H9 (cell line): ENCODE measurements around the gene NTSR1. TPM values are rescaled to one million over a fixed set of nuclear protein-coding genes. Genes with fewer than 3 reads are reported as not detected.

Source experiments
- DNase-seq: peaks from one replicate; pipeline ENCODE4 v3.0.0-alpha.2; 2017
- H2AFZ ChIP-seq: one replicate; pipeline ENCODE4 v1.6.1; 2013; ENCODE audit warnings: mild to moderate bottlenecking, low read length, control low read depth, moderate library complexity
- H2AK5ac ChIP-seq: 2 replicates; pipeline ENCODE4 v1.6.1; 2013; ENCODE audit warnings: low read length, control low read depth, mixed read lengths; ENCODE audit not compliant: insufficient read length
- H2BK120ac ChIP-seq: one replicate; pipeline ENCODE4 v1.6.1; 2013; ENCODE audit warnings: low read depth, mild to moderate bottlenecking, low read length, control low read depth, inconsistent platforms; ENCODE audit not compliant: poor library complexity, severe bottlenecking
- H2BK12ac ChIP-seq: 2 replicates; pipeline ENCODE4 v1.6.1; 2013; ENCODE audit warnings: low read length, control low read depth, mixed read lengths, low read depth; ENCODE audit not compliant: insufficient read length
- H2BK15ac ChIP-seq: 2 replicates; pipeline ENCODE4 v1.6.1; 2013; ENCODE audit warnings: low read depth, low read length, control low read depth
- H2BK20ac ChIP-seq: one replicate; pipeline ENCODE4 v1.6.1; 2013; ENCODE audit warnings: low read depth, mild to moderate bottlenecking, low read length, control low read depth, inconsistent platforms; ENCODE audit not compliant: poor library complexity, severe bottlenecking
- H2BK5ac ChIP-seq: 2 replicates; pipeline ENCODE4 v1.6.1; 2013; ENCODE audit warnings: low read length, control low read depth, mixed read lengths; ENCODE audit not compliant: insufficient read length
- H3K14ac ChIP-seq: 2 replicates; pipeline ENCODE4 v1.6.1; 2013; ENCODE audit warnings: low read length, control low read depth; ENCODE audit not compliant: insufficient read depth
- H3K18ac ChIP-seq: 2 replicates; pipeline ENCODE4 v1.6.1; 2013; ENCODE audit warnings: low read depth, mild to moderate bottlenecking, mixed read lengths, low read length, control low read depth; ENCODE audit not compliant: insufficient read length
- H3K23ac ChIP-seq: 2 replicates; pipeline ENCODE4 v1.6.1; 2013; ENCODE audit warnings: low read length, control low read depth, mixed read lengths, low read depth; ENCODE audit not compliant: insufficient read length
- H3K23me2 ChIP-seq: 2 replicates; pipeline ENCODE4 v1.6.1; 2013; ENCODE audit warnings: low read depth, mild to moderate bottlenecking, mixed read lengths, low read length, control low read depth; ENCODE audit not compliant: insufficient read length, poor library complexity, severe bottlenecking
- H3K27ac ChIP-seq: 2 replicates; pipeline ENCODE4 v1.5.1; 2013; ENCODE audit warnings: low read length, control low read depth, mixed read lengths, low read depth; ENCODE audit not compliant: insufficient read length
- H3K27me3 ChIP-seq: 2 replicates; pipeline ENCODE4 v1.6.1; 2013; ENCODE audit warnings: low read length, control low read depth, inconsistent platforms; ENCODE audit not compliant: insufficient read depth
- H3K4ac ChIP-seq: 2 replicates; pipeline ENCODE4 v1.6.1; 2013; ENCODE audit warnings: low read depth, mild to moderate bottlenecking, control low read depth, inconsistent platforms, low read length, moderate library complexity
- H3K4me1 ChIP-seq: 2 replicates; pipeline ENCODE4 v1.6.1; 2013; ENCODE audit warnings: low read length, control low read depth, inconsistent platforms; ENCODE audit not compliant: insufficient read depth
- H3K4me2 ChIP-seq: 2 replicates; pipeline ENCODE4 v1.6.1; 2013; ENCODE audit warnings: low read length, control low read depth, mixed read lengths; ENCODE audit not compliant: insufficient read length, insufficient read depth
- H3K56ac ChIP-seq: 2 replicates; pipeline ENCODE4 v1.6.1; 2013; ENCODE audit warnings: low read depth, mild to moderate bottlenecking, mixed read lengths, low read length, control low read depth; ENCODE audit not compliant: insufficient read length
- H3K79me1 ChIP-seq: 2 replicates; pipeline ENCODE4 v1.6.1; 2013; ENCODE audit warnings: low read depth, mild to moderate bottlenecking, moderate library complexity, low read length, control low read depth, inconsistent platforms; ENCODE audit not compliant: insufficient read depth, poor library complexity, severe bottlenecking
- H3K79me2 ChIP-seq: 2 replicates; pipeline ENCODE4 v1.6.1; 2013; ENCODE audit warnings: low read length, control low read depth, inconsistent platforms; ENCODE audit not compliant: insufficient read depth
- H3K9ac ChIP-seq: 2 replicates; pipeline ENCODE4 v1.6.1; 2013; ENCODE audit warnings: low read length, control low read depth, mixed read lengths; ENCODE audit not compliant: insufficient read length; ENCODE audit errors: extremely low read depth
- H3K9me3 ChIP-seq: one replicate; pipeline ENCODE4 v1.6.1; 2013; ENCODE audit warnings: low read depth, low read length, inconsistent platforms; ENCODE audit not compliant: control insufficient read depth
- H3T11ph ChIP-seq: one replicate; pipeline ENCODE4 v1.6.1; 2013; ENCODE audit warnings: mild to moderate bottlenecking, low read length, control low read depth, inconsistent platforms
- H4K20me1 ChIP-seq: one replicate; pipeline ENCODE4 v1.6.1; 2013; ENCODE audit not compliant: control insufficient read depth, insufficient read length, insufficient read depth
- H4K5ac ChIP-seq: 2 replicates; pipeline ENCODE4 v1.6.1; 2013; ENCODE audit warnings: low read depth, mild to moderate bottlenecking, mixed read lengths, low read length, control low read depth; ENCODE audit not compliant: insufficient read length
- H4K8ac ChIP-seq: replicated peaks from 2 replicates; pipeline ENCODE4 v1.6.1; 2013; ENCODE audit warnings: low read length, control low read depth, mixed read lengths, low read depth; ENCODE audit not compliant: insufficient read length
- H4K91ac ChIP-seq: 2 replicates; pipeline ENCODE4 v1.6.1; 2013; ENCODE audit warnings: low read depth, mild to moderate bottlenecking, moderate library complexity, mixed read lengths, low read length, control low read depth; ENCODE audit not compliant: insufficient read length
- H3K27ac Mint-ChIP-seq, 3 experiments: 2 replicates in 2 of 3; 3 replicates in 1 of 3; pipeline ENCODE4 v1.8.0; 2020 to 2021; ENCODE audit warnings: mixed read lengths in 3 of 3, mild to moderate bottlenecking in 1 of 3, moderate library complexity in 1 of 3
- H3K27me3 Mint-ChIP-seq: 2 replicates; pipeline ENCODE4 v1.8.0; 2021; ENCODE audit warnings: low read depth, mild to moderate bottlenecking, moderate library complexity, mixed read lengths
- H3K36me3 Mint-ChIP-seq, 3 experiments: 2 replicates in 2 of 3; 3 replicates in 1 of 3; pipeline ENCODE4 v1.8.0; 2020 to 2021; ENCODE audit warnings: low read depth in 3 of 3, mixed read lengths in 3 of 3; ENCODE audit not compliant: insufficient read depth in 1 of 3
- H3K4me1 Mint-ChIP-seq, 2 experiments: 2 replicates each; pipeline ENCODE4 v1.8.0; 2020; ENCODE audit warnings: mixed read lengths in 2 of 2
- H3K4me3 Mint-ChIP-seq, 2 experiments: 2 replicates in 1 of 2; 3 replicates in 1 of 2; pipeline ENCODE4 v1.8.0; 2020 to 2021; ENCODE audit warnings: mild to moderate bottlenecking in 2 of 2, mixed read lengths in 2 of 2, moderate library complexity in 1 of 2
- H3K9me3 Mint-ChIP-seq, 2 experiments: 2 replicates in 1 of 2; 3 replicates in 1 of 2; pipeline ENCODE4 v1.8.0; 2020; ENCODE audit warnings: mild to moderate bottlenecking in 2 of 2, mixed read lengths in 2 of 2, moderate library complexity in 1 of 2
- WGBS: extraction: QIAGEN DNeasy Blood & Tissue Kit; methylation state at CpG from one replicate; pipeline ENCODE4 v1.1.7; 2013; ENCODE audit warnings: missing lambda C conversion rate, low lambda C conversion rate, mixed read lengths; ENCODE audit not compliant: insufficient read length; ENCODE audit errors: extremely low coverage; 5-methylcytosine and 5-hydroxymethylcytosine counted together
- total RNA-seq: library from RNA; stranded (reverse); gene quantifications from 2 replicates; pipeline ENCODE4 v1.2.1, GENCODE V29; 2021
- TF ChIP-seq, protein P1 (sequence below): fragments of 200-600 bp; sonication (generic); conservative IDR thresholded peaks from 3 replicates; pipeline ENCODE4 v1.8.0; 2021; ENCODE audit warnings: antibody characterized with exemption, mild to moderate bottlenecking

Gene NTSR1
- total RNA-seq, 1 experiment from 2014 or later: 0.11 TPM

GRCh38 chr20:62716941-62717310 is 8.3 kb downstream of the NTSR1 start:
- H2BK120ac ChIP-seq: no peak overlapping the region
- WGBS: no CpG with 5 or more reads among the region's 11 CpGs
- Mint-ChIP-seq H3K36me3 (peaks cover 2 to 16% (median 3%) of the 10 kb centered on the region in 3 experiments; a peak in 6 of 7 replicates), H3K27ac (peak overlapping the region in 1 of 3 experiments; percentile 56; a peak in 1 of 7 replicates), H3K27me3 (peaks cover 78% of the 10 kb centered on the region), H3K9me3 (peaks cover 16 to 24% of the 10 kb centered on the region in 2 experiments), H3K4me3 (no peak overlapping the region), H3K4me1 (peaks cover 0 to 6% of the 10 kb centered on the region in 2 experiments; a peak in 2 of 4 replicates)
- H4K5ac ChIP-seq: no peak overlapping the region
- no peaks in the 10 kb centered on the region for H3K27me3 ChIP-seq
- H2BK12ac ChIP-seq: no peak overlapping the region
- H3K4me1 ChIP-seq: no peaks in the 10 kb centered on the region
- H4K20me1 ChIP-seq: no peaks in the 10 kb centered on the region
- no peak overlapping the region for H3K18ac ChIP-seq
- no peak overlapping the region for H2BK20ac ChIP-seq
- H3K14ac ChIP-seq: no peak overlapping the region
- no peak overlapping the region for H2BK5ac ChIP-seq
- no peak overlapping the region for H2AFZ ChIP-seq
- peaks cover 4% of the 10 kb centered on the region for H3K9me3 ChIP-seq
- no peak overlapping the region for H2BK15ac ChIP-seq
- no peak overlapping the region for H3K27ac ChIP-seq
- no peak overlapping the region for H3T11ph ChIP-seq
- no peaks in the 10 kb centered on the region for H3K23me2 ChIP-seq
- no peak overlapping the region for H3K4me2 ChIP-seq
- no peak overlapping the region for H3K9ac ChIP-seq
- H3K23ac ChIP-seq: no peak overlapping the region
- no peak overlapping the region for H4K91ac ChIP-seq
- TF ChIP-seq, protein P1, sequence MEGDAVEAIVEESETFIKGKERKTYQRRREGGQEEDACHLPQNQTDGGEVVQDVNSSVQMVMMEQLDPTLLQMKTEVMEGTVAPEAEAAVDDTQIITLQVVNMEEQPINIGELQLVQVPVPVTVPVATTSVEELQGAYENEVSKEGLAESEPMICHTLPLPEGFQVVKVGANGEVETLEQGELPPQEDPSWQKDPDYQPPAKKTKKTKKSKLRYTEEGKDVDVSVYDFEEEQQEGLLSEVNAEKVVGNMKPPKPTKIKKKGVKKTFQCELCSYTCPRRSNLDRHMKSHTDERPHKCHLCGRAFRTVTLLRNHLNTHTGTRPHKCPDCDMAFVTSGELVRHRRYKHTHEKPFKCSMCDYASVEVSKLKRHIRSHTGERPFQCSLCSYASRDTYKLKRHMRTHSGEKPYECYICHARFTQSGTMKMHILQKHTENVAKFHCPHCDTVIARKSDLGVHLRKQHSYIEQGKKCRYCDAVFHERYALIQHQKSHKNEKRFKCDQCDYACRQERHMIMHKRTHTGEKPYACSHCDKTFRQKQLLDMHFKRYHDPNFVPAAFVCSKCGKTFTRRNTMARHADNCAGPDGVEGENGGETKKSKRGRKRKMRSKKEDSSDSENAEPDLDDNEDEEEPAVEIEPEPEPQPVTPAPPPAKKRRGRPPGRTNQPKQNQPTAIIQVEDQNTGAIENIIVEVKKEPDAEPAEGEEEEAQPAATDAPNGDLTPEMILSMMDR: no peak
- DNase-seq: no peak
- H4K8ac ChIP-seq: no peak overlapping the region
- no peak overlapping the region for H3K56ac ChIP-seq
- H3K4ac ChIP-seq: no peak overlapping the region
- H3K79me2 ChIP-seq: no peaks in the 10 kb centered on the region
- H2AK5ac ChIP-seq: no peak overlapping the region
- H3K79me1 ChIP-seq: no peaks in the 10 kb centered on the region
